ENCODE data around the gene CNNM2.

The CNNM2 gene

GRCh38 chr10:103019425-103019824 is 101.3 kb downstream of the CNNM2 start:
- H3K27me3 Mint-ChIP-seq (ENCODE audit: low read depth) = no peaks in the 10 kb centered on the region
- no peak for TF ChIP-seq CTCF (IDR thresholded peaks at IDR 0.05; ENCODE audit: unreplicated experiment in 3 of 3)
- H3K36me3 Mint-ChIP-seq (ENCODE audit: low read depth) = no peaks in the 10 kb centered on the region
- H3K4me3 Mint-ChIP-seq = no peak overlapping the region
- no peaks in the 10 kb centered on the region for H3K9me3 Mint-ChIP-seq
- no peak overlapping the region for H3K27ac Mint-ChIP-seq
- no peaks in the 10 kb centered on the region for H3K4me1 Mint-ChIP-seq

DNA sequence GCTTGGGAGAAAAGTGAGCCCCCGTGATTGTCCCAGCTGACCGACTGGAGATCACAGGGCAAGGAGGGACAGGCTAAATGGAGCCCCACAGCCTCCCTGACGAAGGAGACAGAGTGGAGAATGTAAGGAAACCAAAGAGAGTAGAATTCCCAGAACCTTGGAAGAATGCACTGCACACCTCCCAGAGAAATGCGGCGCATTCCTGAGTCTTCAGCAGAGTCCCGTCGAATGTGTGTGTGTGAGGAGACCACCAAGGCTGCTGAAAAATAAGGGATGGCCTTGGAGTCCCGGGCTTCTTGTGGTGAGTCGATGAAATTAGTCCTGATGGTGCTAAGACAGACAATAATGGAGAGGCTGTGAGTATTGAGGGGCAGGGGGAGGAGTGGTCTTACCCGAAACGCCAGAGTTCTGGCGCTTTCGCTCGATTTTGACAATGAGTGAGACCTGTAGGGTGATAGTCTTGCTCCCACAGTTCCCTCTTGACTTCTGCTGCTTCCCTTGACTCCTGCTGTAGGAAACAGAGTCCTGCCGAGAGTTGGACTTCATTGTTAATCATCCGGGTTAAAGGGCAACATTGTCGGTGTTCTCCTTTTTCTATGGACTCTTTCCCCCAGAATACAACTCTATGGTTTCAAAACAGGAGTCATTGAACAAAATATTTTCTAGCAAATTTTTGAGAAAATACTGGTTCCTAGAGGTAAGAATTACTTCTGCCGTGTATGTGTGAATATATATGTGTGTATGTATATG is 103.2 kb downstream of the CNNM2 start:
- Mint-ChIP-seq H3K4me3 (no peak overlapping the region), H3K9me3 (no peaks in the 10 kb centered on the region), H3K27me3 (ENCODE audit: low read depth) (no peaks in the 10 kb centered on the region), H3K27ac (no peak overlapping the region), H3K36me3 (ENCODE audit: low read depth) (no peaks in the 10 kb centered on the region), H3K4me1 (no peaks in the 10 kb centered on the region)
- TF ChIP-seq CTCF (IDR thresholded peaks at IDR 0.05; ENCODE audit: unreplicated experiment in 3 of 3) = no peak

DNA sequence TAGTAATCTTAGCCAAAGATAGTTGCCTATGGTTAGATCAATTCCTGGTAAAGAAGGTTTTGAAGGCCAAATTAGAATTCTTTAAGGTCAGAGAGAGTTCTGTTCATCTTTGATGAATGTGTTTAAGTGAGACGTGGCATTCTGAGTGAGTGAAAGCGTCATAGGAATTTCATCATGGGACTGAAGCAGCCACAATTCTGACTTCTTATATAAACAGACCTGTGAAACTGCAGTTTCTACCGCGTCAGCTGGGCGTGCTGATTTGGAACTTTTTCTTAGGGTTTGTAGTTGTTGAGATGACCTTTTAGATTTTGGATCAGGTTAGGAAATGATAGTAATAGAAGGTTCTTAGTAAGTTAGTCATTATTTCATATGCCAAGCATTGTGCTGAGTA is 103.8 kb downstream of the CNNM2 start:
- no peaks in the 10 kb centered on the region for H3K9me3 Mint-ChIP-seq
- H3K27me3 Mint-ChIP-seq (ENCODE audit: low read depth) = no peaks in the 10 kb centered on the region
- no peak overlapping the region for H3K4me3 Mint-ChIP-seq
- H3K36me3 Mint-ChIP-seq (ENCODE audit: low read depth) = no peaks in the 10 kb centered on the region
- H3K27ac Mint-ChIP-seq = no peak overlapping the region
- no peaks in the 10 kb centered on the region for H3K4me1 Mint-ChIP-seq
- TF ChIP-seq CTCF (IDR thresholded peaks at IDR 0.05; ENCODE audit: unreplicated experiment in 3 of 3) = no peak

GRCh38 chr10:103025696-103026095 is 107.6 kb downstream of the CNNM2 start:
- Mint-ChIP-seq H3K27me3 (ENCODE audit: low read depth) (no peaks in the 10 kb centered on the region), H3K4me1 (no peaks in the 10 kb centered on the region), H3K27ac (no peak overlapping the region), H3K36me3 (ENCODE audit: low read depth) (no peaks in the 10 kb centered on the region), H3K4me3 (no peak overlapping the region), H3K9me3 (no peaks in the 10 kb centered on the region)
- no peak for TF ChIP-seq CTCF (IDR thresholded peaks at IDR 0.05; ENCODE audit: unreplicated experiment in 3 of 3)

GRCh38 chr10:103038570-103038969 is 120.5 kb downstream of the CNNM2 start:
- Mint-ChIP-seq H3K4me3 (no peak overlapping the region), H3K36me3 (ENCODE audit: low read depth) (no peaks in the 10 kb centered on the region), H3K9me3 (no peaks in the 10 kb centered on the region), H3K27ac (no peak overlapping the region), H3K27me3 (ENCODE audit: low read depth) (no peaks in the 10 kb centered on the region), H3K4me1 (no peaks in the 10 kb centered on the region)
- TF ChIP-seq CTCF (IDR thresholded peaks at IDR 0.05; ENCODE audit: unreplicated experiment in 3 of 3) = no peak

GRCh38 chr10:103040418-103040817 is 122.3 kb downstream of the CNNM2 start:
- H3K36me3 Mint-ChIP-seq (ENCODE audit: low read depth) = no peaks in the 10 kb centered on the region
- H3K27ac Mint-ChIP-seq = no peak overlapping the region
- no peaks in the 10 kb centered on the region for H3K4me1 Mint-ChIP-seq

More at GRCh38 chr10:103040418-103040817, 122.3 kb downstream of the CNNM2 start:
- Mint-ChIP-seq H3K27me3 (ENCODE audit: low read depth) (no peaks in the 10 kb centered on the region), H3K4me3 (no peak overlapping the region), H3K9me3 (no peaks in the 10 kb centered on the region)
- no peak for TF ChIP-seq CTCF (IDR thresholded peaks at IDR 0.05; ENCODE audit: unreplicated experiment in 3 of 3)

All from nephron (organoid).